ENCODE data around the gene PDP2.

Gene PDP2

GRCh38 chr16:66926171-66926947 is 46.0 kb downstream of the PDP2 start:
- Histone ChIP-seq H3K27me3 (ENCODE audit: low read depth, low read length) (no peaks in the 10 kb centered on the region), H3K4me1 (ENCODE audit: low read length) (peaks cover 17% of the 10 kb centered on the region), H3K79me2 (ENCODE audit: low read length) (no peaks in the 10 kb centered on the region), H3K36me3 (replicated peaks; ENCODE audit: low read depth, low read length) (no peaks in the 10 kb centered on the region), H3K9me3 (ENCODE audit: insufficient read depth, low read length) (no peaks in the 10 kb centered on the region), H3K27ac (ENCODE audit: low read length) (no peak overlapping the region), H3K4me3 (ENCODE audit: low read length) (no peak overlapping the region), H2AFZ (ENCODE audit: low read depth, low read length) (no peak overlapping the region), H4K20me1 (ENCODE audit: insufficient read depth, low read length) (no peaks in the 10 kb centered on the region), H3K9ac (ENCODE audit: low read length) (no peak overlapping the region), H3K4me2 (ENCODE audit: low read length) (peak overlapping the region; percentile 3; the same call in 1 of the 2 replicates)
- TF ChIP-seq, protein P1, sequence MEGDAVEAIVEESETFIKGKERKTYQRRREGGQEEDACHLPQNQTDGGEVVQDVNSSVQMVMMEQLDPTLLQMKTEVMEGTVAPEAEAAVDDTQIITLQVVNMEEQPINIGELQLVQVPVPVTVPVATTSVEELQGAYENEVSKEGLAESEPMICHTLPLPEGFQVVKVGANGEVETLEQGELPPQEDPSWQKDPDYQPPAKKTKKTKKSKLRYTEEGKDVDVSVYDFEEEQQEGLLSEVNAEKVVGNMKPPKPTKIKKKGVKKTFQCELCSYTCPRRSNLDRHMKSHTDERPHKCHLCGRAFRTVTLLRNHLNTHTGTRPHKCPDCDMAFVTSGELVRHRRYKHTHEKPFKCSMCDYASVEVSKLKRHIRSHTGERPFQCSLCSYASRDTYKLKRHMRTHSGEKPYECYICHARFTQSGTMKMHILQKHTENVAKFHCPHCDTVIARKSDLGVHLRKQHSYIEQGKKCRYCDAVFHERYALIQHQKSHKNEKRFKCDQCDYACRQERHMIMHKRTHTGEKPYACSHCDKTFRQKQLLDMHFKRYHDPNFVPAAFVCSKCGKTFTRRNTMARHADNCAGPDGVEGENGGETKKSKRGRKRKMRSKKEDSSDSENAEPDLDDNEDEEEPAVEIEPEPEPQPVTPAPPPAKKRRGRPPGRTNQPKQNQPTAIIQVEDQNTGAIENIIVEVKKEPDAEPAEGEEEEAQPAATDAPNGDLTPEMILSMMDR (IDR thresholded peaks at IDR 0.05; ENCODE audit: low read depth, low read length), result no peak
- TF ChIP-seq EZH2phosphoT487 (IDR thresholded peaks at IDR 0.05; ENCODE audit: low read depth), result no peak

DNA sequence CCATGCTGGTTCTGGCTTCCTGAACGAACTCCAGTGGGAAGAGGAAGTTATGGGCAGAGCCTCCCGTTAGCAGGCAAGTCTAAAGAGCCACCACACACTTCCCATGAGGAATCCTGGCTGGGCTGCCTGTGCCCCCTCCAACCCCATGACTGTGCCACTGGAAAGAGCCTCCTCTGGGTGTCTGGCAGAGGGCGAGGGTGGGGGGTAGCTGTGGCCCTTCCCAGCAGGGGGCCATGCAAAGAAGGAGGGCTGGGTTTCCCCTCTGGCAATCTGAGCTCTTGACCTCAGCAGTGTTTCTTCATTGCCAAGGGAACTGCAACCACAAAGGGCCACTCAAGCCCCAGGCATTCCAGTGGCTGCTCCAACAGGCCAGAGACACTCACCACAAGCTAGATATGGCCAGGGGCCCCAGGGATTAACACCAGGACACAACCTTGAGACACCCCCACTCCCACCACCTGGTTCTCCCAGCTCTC is 46.7 kb downstream of the PDP2 start:
- Histone ChIP-seq H3K4me1 (ENCODE audit: low read length) (peaks cover 17% of the 10 kb centered on the region), H3K79me2 (ENCODE audit: low read length) (no peaks in the 10 kb centered on the region)
- TF ChIP-seq, protein P1 (IDR thresholded peaks at IDR 0.05; ENCODE audit: low read depth, low read length), result no peak
- no peak for TF ChIP-seq EZH2phosphoT487 (IDR thresholded peaks at IDR 0.05; ENCODE audit: low read depth)

DNA sequence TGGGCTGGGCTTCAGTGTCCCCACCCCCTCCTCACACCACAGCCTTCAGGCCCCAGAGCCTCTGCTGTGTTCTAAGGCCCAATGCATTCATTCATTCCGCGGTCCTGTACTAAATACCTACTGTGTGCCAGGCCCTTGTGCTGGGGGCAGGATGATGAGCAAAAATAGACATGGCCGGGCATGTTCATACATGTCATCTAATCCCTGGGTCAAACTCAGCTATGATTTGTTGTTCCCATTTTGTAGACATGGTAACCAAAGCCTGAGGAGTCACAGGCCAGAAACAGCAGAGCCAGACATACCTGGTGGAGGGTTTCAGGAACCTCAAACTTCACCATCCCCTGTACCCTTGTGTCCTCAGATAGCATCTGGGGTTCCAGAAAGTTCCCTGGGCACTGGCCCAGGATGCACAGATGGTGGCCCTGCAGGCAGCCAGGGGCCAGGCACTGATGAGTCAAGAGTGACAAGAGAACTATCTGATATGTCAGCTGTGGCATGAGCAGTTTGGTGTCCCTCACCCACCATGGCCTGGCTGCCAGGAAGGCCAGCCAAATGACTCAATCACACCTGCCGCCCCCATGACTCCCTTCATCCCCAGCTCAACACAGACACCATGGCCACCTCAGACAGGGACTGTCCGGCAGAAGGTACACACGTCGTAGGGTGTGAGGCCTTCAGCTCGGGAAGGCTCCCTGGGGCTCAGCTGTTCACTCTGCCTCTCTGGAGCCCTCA is 47.8 kb downstream of the PDP2 start:
- H4K20me1 ChIP-seq (ENCODE audit: insufficient read depth, low read length), result no peaks in the 10 kb centered on the region
- H2AFZ ChIP-seq (ENCODE audit: low read depth, low read length), result no peak overlapping the region
- H3K4me3 ChIP-seq (ENCODE audit: low read length), result no peak overlapping the region
- no peaks in the 10 kb centered on the region for H3K27me3 ChIP-seq (ENCODE audit: low read depth, low read length)
- H3K4me1 ChIP-seq (ENCODE audit: low read length), result peaks cover 20% of the 10 kb centered on the region
- TF ChIP-seq, protein P1 (IDR thresholded peaks at IDR 0.05; ENCODE audit: low read depth, low read length), result no peak
- TF ChIP-seq EZH2phosphoT487 (IDR thresholded peaks at IDR 0.05; ENCODE audit: low read depth), result no peak
- no peak overlapping the region for H3K9ac ChIP-seq (ENCODE audit: low read length)
- peaks cover 9% of the 10 kb centered on the region for H3K79me2 ChIP-seq (ENCODE audit: low read length)
- no peak overlapping the region for H3K4me2 ChIP-seq (ENCODE audit: low read length)
- peaks cover 7% of the 10 kb centered on the region for H3K36me3 ChIP-seq (replicated peaks; ENCODE audit: low read depth, low read length)
- no peaks in the 10 kb centered on the region for H3K9me3 ChIP-seq (ENCODE audit: insufficient read depth, low read length)
- H3K27ac ChIP-seq (ENCODE audit: low read length), result no peak overlapping the region

More for the DNA sequence above, 46.7 kb downstream of the PDP2 start:
- Histone ChIP-seq H4K20me1 (ENCODE audit: insufficient read depth, low read length) (no peaks in the 10 kb centered on the region), H3K36me3 (replicated peaks; ENCODE audit: low read depth, low read length) (peaks cover 3% of the 10 kb centered on the region), H3K4me2 (ENCODE audit: low read length) (peak overlapping the region; percentile 3; the same call in 1 of the 2 replicates), H2AFZ (ENCODE audit: low read depth, low read length) (no peak overlapping the region), H3K9me3 (ENCODE audit: insufficient read depth, low read length) (no peaks in the 10 kb centered on the region), H3K9ac (ENCODE audit: low read length) (no peak overlapping the region), H3K4me3 (ENCODE audit: low read length) (no peak overlapping the region), H3K27ac (ENCODE audit: low read length) (no peak overlapping the region), H3K27me3 (ENCODE audit: low read depth, low read length) (no peaks in the 10 kb centered on the region)
